Lower lobe of right lung (tissue), 2 donors: Measurements from ENCODE around the gene DYNLT1. TPM values are rescaled to one million over a fixed set of nuclear protein-coding genes. Genes with fewer than 3 reads are reported as not detected.

Source experiments
- ATAC-seq, 2 donors: fragments of 200-7000 bp; cut with Tn5 transposase; one replicate each; pipeline ENCODE4 v1.9.1; 2020 to 2022; ENCODE audit warnings: mild to moderate bottlenecking in 2 of 2, moderate library complexity in 2 of 2
- DNase-seq: peaks from one replicate; pipeline ENCODE4 v3.0.0-alpha.2; 2020
- H3K27ac ChIP-seq: fragments of 200-600 bp; one replicate; pipeline ENCODE4 v1.8.0; 2022
- H3K27me3 ChIP-seq: fragments of 200-600 bp; one replicate; pipeline ENCODE4 v1.8.0; 2022; ENCODE audit warnings: low read depth
- H3K36me3 ChIP-seq: fragments of 200-600 bp; one replicate; pipeline ENCODE4 v1.8.0; 2022; ENCODE audit warnings: mild to moderate bottlenecking
- H3K4me1 ChIP-seq: fragments of 200-600 bp; one replicate; pipeline ENCODE4 v1.8.0; 2022
- H3K4me3 ChIP-seq: fragments of 200-600 bp; one replicate; pipeline ENCODE4 v1.8.0; 2022; ENCODE audit warnings: mild to moderate bottlenecking
- H3K9me3 ChIP-seq: fragments of 200-600 bp; one replicate; pipeline ENCODE4 v1.8.0; 2022
- CTCF ChIP-seq: fragments of 200-600 bp; IDR thresholded peaks from one replicate; pipeline ENCODE4 v1.8.0; 2022; ENCODE audit warnings: antibody characterized with exemption, mild to moderate bottlenecking
- intact Hi-C: fragments of 100-400 bp; cut with DNase I; formaldehyde crosslinking; loops from one replicate; pipeline ENCODE4 v1.11.0; 2022
- total RNA-seq: library from RNA; stranded (reverse); fragmentation: NEBNext Ultra II Directional; extraction: Animal tissue kit (Norgen Biotek cat#: 25700); gene quantifications from one replicate; pipeline ENCODE4 v1.2.1, GENCODE V29; 2021
- donor health status: DM: no; HTN: yes; CAD: no; lungs with severe emphysema.

Gene DYNLT1
- total RNA-seq, 1 donor from 2014 or later = 101 TPM

DNA sequence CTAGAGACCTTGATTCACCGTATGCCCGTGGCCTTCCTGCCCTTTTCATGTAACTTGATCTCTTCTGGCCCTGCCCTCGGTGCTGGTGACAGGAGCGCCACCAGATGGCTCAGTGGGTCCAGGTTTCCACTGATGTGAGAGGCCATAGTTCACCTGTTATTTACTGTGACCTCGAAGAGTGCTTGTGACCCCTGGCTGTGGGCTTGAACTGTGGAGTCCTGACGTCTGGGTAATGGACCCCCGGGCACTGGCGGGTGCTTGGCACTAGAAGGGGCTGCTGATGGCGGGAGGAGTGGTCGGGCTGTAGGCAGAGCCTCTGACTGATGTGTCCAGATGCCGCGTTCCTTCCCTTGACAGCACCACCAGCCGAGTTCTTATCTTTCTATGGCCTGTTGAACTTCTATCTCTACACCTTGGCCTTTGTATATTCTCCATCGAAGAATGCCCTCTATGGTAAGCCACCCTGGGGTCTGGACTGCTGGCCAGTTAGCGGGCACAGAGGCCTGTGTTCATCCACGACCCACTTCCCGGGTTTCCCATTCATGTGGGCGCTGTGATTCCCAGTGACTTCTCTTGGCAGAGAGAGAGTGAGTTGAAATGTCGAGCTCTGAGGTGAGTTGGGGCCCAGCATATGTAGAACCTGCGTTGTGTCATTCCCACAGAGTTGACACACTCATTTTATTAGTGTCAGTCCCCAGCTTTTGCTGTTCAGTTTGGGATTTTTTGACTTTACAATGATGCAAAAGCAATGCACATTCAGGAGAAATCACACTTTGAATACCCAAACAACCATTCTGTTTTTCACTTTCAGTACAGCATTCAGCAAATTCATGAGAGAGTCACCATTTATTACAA is 14.9 kb downstream of the DYNLT1 start:
- Histone ChIP-seq H3K4me3 (no peak overlapping the region), H3K36me3 (peaks cover 92% of the 10 kb centered on the region), H3K27ac (no peak overlapping the region), H3K9me3 (no peaks in the 10 kb centered on the region), H3K4me1 (peaks cover 21% of the 10 kb centered on the region), H3K27me3 (no peaks in the 10 kb centered on the region)
- no peak for TF ChIP-seq CTCF
- ATAC-seq (no peak), DNase-seq (no peak)
- intact Hi-C loops = no loop called here

- no peaks in the 10 kb centered on the region for H3K9me3 ChIP-seq
- H3K4me3 ChIP-seq = no peak overlapping the region
- H3K27ac ChIP-seq = no peak overlapping the region
- intact Hi-C loops = no loop called here
- H3K4me1 ChIP-seq = peaks cover 21% of the 10 kb centered on the region
- ATAC-seq = no peak
- peak; percentile 40 for DNase-seq
- H3K27me3 ChIP-seq = no peaks in the 10 kb centered on the region
- H3K36me3 ChIP-seq = peaks cover 91% of the 10 kb centered on the region
- TF ChIP-seq CTCF = no peak
Observed at GRCh38 chr6:158628542-158628941, 16.0 kb downstream of the DYNLT1 start.

DNA sequence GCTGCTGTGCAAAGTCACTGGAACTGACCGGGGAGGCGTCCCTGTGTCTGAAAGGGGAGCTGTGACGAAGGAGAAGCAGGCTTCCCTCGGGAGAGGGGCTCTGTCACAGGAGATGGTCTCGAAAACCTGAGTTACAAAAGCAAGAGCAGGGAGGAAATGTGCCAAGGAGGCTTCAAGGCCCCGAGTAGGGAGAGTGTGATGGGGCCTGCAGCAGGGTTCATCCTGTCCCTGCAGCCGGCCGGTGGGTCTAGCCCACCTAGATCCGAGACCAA is 16.7 kb downstream of the DYNLT1 start:
- Histone ChIP-seq H3K4me1 (peaks cover 21% of the 10 kb centered on the region), H3K27ac (no peak overlapping the region), H3K27me3 (no peaks in the 10 kb centered on the region), H3K9me3 (no peaks in the 10 kb centered on the region), H3K36me3 (peaks cover 87% of the 10 kb centered on the region), H3K4me3 (no peak overlapping the region)
- intact Hi-C loops = no loop called here
- no peak for ATAC-seq
- DNase-seq = no peak
- no peak for TF ChIP-seq CTCF

DNA sequence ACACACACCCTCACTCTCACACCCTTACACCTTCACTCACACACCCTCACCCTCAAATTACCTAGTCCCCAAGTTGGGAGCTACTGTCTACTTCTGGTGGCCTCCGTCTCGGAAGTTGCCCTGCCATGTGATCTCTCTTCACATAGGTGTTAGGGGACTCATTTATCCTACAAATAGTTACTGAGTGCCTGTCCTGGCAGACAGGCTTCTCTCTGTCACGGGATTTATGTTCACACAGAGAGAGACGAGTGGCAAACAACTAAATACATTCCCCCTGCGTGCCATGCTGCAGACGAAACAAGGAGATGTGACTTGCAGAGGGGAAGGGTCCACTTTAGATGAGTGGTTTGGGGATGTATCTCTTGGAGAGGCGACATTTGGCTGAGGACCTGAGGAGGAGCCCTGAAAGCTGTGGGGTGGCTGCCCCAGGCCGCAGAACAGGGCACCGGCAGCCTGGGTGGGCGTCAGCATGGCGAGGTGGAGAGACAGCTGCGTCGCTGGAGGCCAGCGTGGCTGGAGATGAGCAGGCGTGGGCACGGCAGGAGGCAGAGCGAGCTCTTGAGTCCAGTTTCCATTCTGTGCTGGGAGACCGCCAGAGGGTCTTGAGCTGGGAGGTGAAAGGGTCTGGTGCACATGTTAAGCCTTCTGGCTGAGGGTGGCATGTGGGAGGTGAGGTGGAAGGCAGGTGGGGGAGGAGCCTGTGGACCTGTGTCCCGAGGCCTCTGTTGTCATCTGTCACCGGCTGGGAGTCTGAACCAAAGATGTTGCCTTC is 17.2 kb downstream of the DYNLT1 start:
- peaks cover 19% of the 10 kb centered on the region for H3K4me1 ChIP-seq
- intact Hi-C loops = no loop called here
- no peak overlapping the region for H3K4me3 ChIP-seq
- no peak for TF ChIP-seq CTCF
- no peaks in the 10 kb centered on the region for H3K27me3 ChIP-seq
- H3K36me3 ChIP-seq = peaks cover 85% of the 10 kb centered on the region
- ATAC-seq = no peak
- no peak overlapping the region for H3K27ac ChIP-seq
- DNase-seq = no peak
- no peaks in the 10 kb centered on the region for H3K9me3 ChIP-seq

GRCh38 chr6:158626360-158627167 is 18.0 kb downstream of the DYNLT1 start:
- Histone ChIP-seq H3K27me3 (no peaks in the 10 kb centered on the region), H3K9me3 (no peaks in the 10 kb centered on the region), H3K4me1 (peaks cover 11% of the 10 kb centered on the region), H3K36me3 (peaks cover 86% of the 10 kb centered on the region), H3K27ac (no peak overlapping the region), H3K4me3 (no peak overlapping the region)
- DNase-seq (no peak), ATAC-seq (no peak)
- TF ChIP-seq CTCF = no peak
- intact Hi-C loops = no loop called here
